GM23338 (cell line): ENCODE data around the gene STMN3. TPM values are rescaled to one million over a fixed set of nuclear protein-coding genes. Genes with fewer than 3 reads are reported as not detected.

Source experiments
- ATAC-seq: fragments of 200-7000 bp; cut with Tn5 transposase; 3 replicates; pipeline ENCODE4 v1.9.1; 2020
- DNase-seq: peaks from one replicate; pipeline ENCODE4 v3.0.0-alpha.2; 2015; ENCODE audit warnings: low spot score
- H2AFZ ChIP-seq: fragments of 200-600 bp; sonication (generic); 2 replicates; pipeline ENCODE4 v1.8.0; 2016; ENCODE audit warnings: antibody characterized with exemption, mild to moderate bottlenecking, moderate library complexity
- H3F3A ChIP-seq: fragments of 200-600 bp; sonication (generic); replicated peaks from 2 replicates; pipeline ENCODE4 v1.8.0; 2017; ENCODE audit warnings: antibody characterized with exemption, mixed run types, low read depth
- H3K27ac ChIP-seq: fragments of 200-600 bp; sonication (generic); 2 replicates; pipeline ENCODE4 v1.6.1; 2016; ENCODE audit warnings: low read depth
- H3K27me3 ChIP-seq: fragments of 200-600 bp; sonication (generic); 2 replicates; pipeline ENCODE4 v1.8.0; 2016; ENCODE audit warnings: mild to moderate bottlenecking, mixed run types, moderate library complexity; ENCODE audit not compliant: insufficient read depth
- H3K36me3 ChIP-seq: fragments of 200-600 bp; sonication (generic); 2 replicates; pipeline ENCODE4 v1.8.0; 2016; ENCODE audit warnings: mild to moderate bottlenecking; ENCODE audit not compliant: insufficient read depth
- H3K4me1 ChIP-seq: fragments of 200-600 bp; sonication (generic); 2 replicates; pipeline ENCODE4 v1.8.0; 2016; ENCODE audit warnings: mild to moderate bottlenecking, moderate library complexity; ENCODE audit not compliant: insufficient read depth
- H3K4me2 ChIP-seq: fragments of 200-600 bp; sonication (generic); 2 replicates; pipeline ENCODE4 v1.7.1; 2017; ENCODE audit warnings: mixed run types
- H3K4me3 ChIP-seq: fragments of 200-600 bp; sonication (generic); 2 replicates; pipeline ENCODE4 v1.6.1; 2016; ENCODE audit warnings: mixed run types
- H3K79me2 ChIP-seq: fragments of 200-600 bp; sonication (generic); replicated peaks from 2 replicates; pipeline ENCODE4 v1.8.0; 2017; ENCODE audit warnings: mild to moderate bottlenecking; ENCODE audit not compliant: insufficient read depth
- H3K9me2 ChIP-seq: fragments of 200-600 bp; sonication (generic); 2 replicates; pipeline ENCODE4 v1.8.0; 2017; ENCODE audit not compliant: insufficient read depth
- H4K20me1 ChIP-seq: fragments of 200-600 bp; sonication (generic); replicated peaks from 2 replicates; pipeline ENCODE4 v1.8.0; 2017; ENCODE audit warnings: mild to moderate bottlenecking; ENCODE audit not compliant: insufficient read depth
- H3K27ac Mint-ChIP-seq: 2 replicates; pipeline ENCODE4 v1.8.0; 2020; ENCODE audit warnings: inconsistent platforms, mild to moderate bottlenecking, moderate library complexity, mixed read lengths
- H3K27me3 Mint-ChIP-seq: 3 replicates; pipeline ENCODE4 v1.8.0; 2022; ENCODE audit warnings: low read depth, mild to moderate bottlenecking, moderate library complexity, mixed read lengths, inconsistent platforms; ENCODE audit not compliant: insufficient read depth, poor library complexity
- H3K36me3 Mint-ChIP-seq: 3 replicates; pipeline ENCODE4 v1.8.0; 2021; ENCODE audit warnings: low read depth, mild to moderate bottlenecking, inconsistent platforms, moderate library complexity, mixed read lengths
- H3K4me1 Mint-ChIP-seq: 3 replicates; pipeline ENCODE4 v1.8.0; 2020; ENCODE audit warnings: mild to moderate bottlenecking, inconsistent platforms, mixed read lengths
- H3K4me3 Mint-ChIP-seq: 3 replicates; pipeline ENCODE4 v1.8.0; 2021; ENCODE audit warnings: moderate library complexity, mild to moderate bottlenecking, inconsistent platforms, mixed read lengths
- H3K9me3 Mint-ChIP-seq: 3 replicates; pipeline ENCODE4 v1.8.0; 2020; ENCODE audit warnings: moderate library complexity, mild to moderate bottlenecking, inconsistent platforms, mixed read lengths
- CREB1 ChIP-seq: fragments of 250-450 bp; sonication (Bioruptor Pico); IDR thresholded peaks from 2 replicates; pipeline ENCODE4 v1.5.0; 2020; ENCODE audit warnings: low read depth, mild to moderate bottlenecking, moderate library complexity
- CTCF ChIP-seq, 2 experiments: fragments of 200-600 bp in 1 of 2; sonication (generic) in 1 of 2; conservative IDR thresholded peaks; 2 replicates each; pipeline versions ENCODE4 v1.5.1 to v1.6.1; 2016 to 2017; ENCODE audit warnings: antibody characterized with exemption in 2 of 2, low read depth in 2 of 2, mild to moderate bottlenecking in 2 of 2, moderate library complexity in 1 of 2
- ETS1 ChIP-seq: IDR thresholded peaks from 2 replicates; pipeline ENCODE4 v1.6.1; 2016; ENCODE audit warnings: antibody characterized with exemption
- EZH2 ChIP-seq: fragments of 200-600 bp; sonication (generic); IDR thresholded peaks from one replicate; pipeline ENCODE4 v1.8.0; 2017; ENCODE audit warnings: antibody characterized with exemption, mild to moderate bottlenecking, low read depth; ENCODE audit not compliant: unreplicated experiment
- EZH2phosphoT487 ChIP-seq: fragments of 200-600 bp; sonication (generic); IDR thresholded peaks from one replicate; pipeline ENCODE4 v1.8.1; 2018; ENCODE audit warnings: antibody characterized with exemption; ENCODE audit not compliant: unreplicated experiment
- JUNB ChIP-seq: IDR thresholded peaks from one replicate; pipeline ENCODE4 v1.6.1; 2016; ENCODE audit warnings: antibody characterized with exemption; ENCODE audit not compliant: unreplicated experiment
- NANOG ChIP-seq: IDR thresholded peaks from 2 replicates; pipeline ENCODE4 v1.6.1; 2016; ENCODE audit warnings: antibody characterized with exemption, borderline replicate concordance
- POLR2AphosphoS5 ChIP-seq: IDR thresholded peaks from 2 replicates; pipeline ENCODE4 v1.6.1; 2016; ENCODE audit warnings: antibody characterized with exemption, low read depth
- REST ChIP-seq: IDR thresholded peaks from one replicate; pipeline ENCODE4 v1.6.1; 2018; ENCODE audit warnings: antibody characterized with exemption; ENCODE audit not compliant: unreplicated experiment
- STAT1 ChIP-seq: IDR thresholded peaks from one replicate; pipeline ENCODE4 v1.6.1; 2016; ENCODE audit warnings: antibody characterized with exemption; ENCODE audit not compliant: unreplicated experiment
- ZNF114 ChIP-seq: fragments of 250-450 bp; sonication (Bioruptor Pico); IDR thresholded peaks from 2 replicates; pipeline ENCODE4 v1.5.0; 2020; ENCODE audit warnings: mild to moderate bottlenecking, moderate library complexity
- ZNF331 ChIP-seq: fragments of 250-450 bp; sonication (Bioruptor Pico); IDR thresholded peaks from 2 replicates; pipeline ENCODE4 v1.5.0; 2020; ENCODE audit warnings: low read depth, mild to moderate bottlenecking, moderate library complexity
- ZNF462 ChIP-seq: fragments of 250-450 bp; sonication (Bioruptor Pico); IDR thresholded peaks from 2 replicates; pipeline ENCODE4 v1.5.0; 2020; ENCODE audit warnings: mild to moderate bottlenecking, moderate library complexity
- polyA plus RNA-seq: library from polyadenylated mRNA; unstranded; fragments of >200 nt; fragmentation: Nextera tagmentation; extraction: Ambion mirVana; gene quantifications from 2 replicates; pipeline ENCODE4 v1.2.1, GENCODE V29; 2016
- total RNA-seq: library from RNA; depleted of rRNA; stranded (reverse); fragments of >200 nt; shearing (Covaris generic); gene quantifications from 2 replicates; pipeline ENCODE4 v1.2.3, GENCODE V29; 2014

The STMN3 gene
- total and polyA plus RNA-seq, 2 experiments from 2014 or later: 28.6 to 61.3 TPM

GRCh38 chr20:63591147-63591533 lies 62.1 kb downstream of the STMN3 start:
- Histone ChIP-seq H3K79me2 (no peaks in the 10 kb centered on the region), H3K9me2 (no peaks in the 10 kb centered on the region), H3K4me1 (no peaks in the 10 kb centered on the region), H3K27me3 (no peaks in the 10 kb centered on the region), H3F3A (0 out of 2 replicates have a peak, but pooled peaks cover 2% of the 10 kb centered on the region), H3K27ac (no peak overlapping the region), H3K4me3 (no peak overlapping the region), H3K4me2 (no peak overlapping the region), H3K36me3 (no peaks in the 10 kb centered on the region), H4K20me1 (no peaks in the 10 kb centered on the region), H2AFZ (no peak overlapping the region)
- DNase-seq: no peak
- Mint-ChIP-seq H3K36me3 (peaks cover 18% of the 10 kb centered on the region), H3K27me3 (peaks cover 3% of the 10 kb centered on the region), H3K9me3 (no peaks in the 10 kb centered on the region), H3K4me1 (no peaks in the 10 kb centered on the region), H3K4me3 (no peak overlapping the region), H3K27ac (no peak overlapping the region; the same call in 1 of the 2 replicates)
- ATAC-seq: no peak
- TF ChIP-seq ZNF114 (CRISPR knock-in tag): no peak
- TF ChIP-seq EZH2phosphoT487: no peak
- no peak for TF ChIP-seq NANOG
- no peak for TF ChIP-seq ZNF331
- no peak for TF ChIP-seq ETS1
- TF ChIP-seq EZH2: no peak
- TF ChIP-seq ZNF462: no peak
- no peak for TF ChIP-seq STAT1
- TF ChIP-seq CREB1 (CRISPR knock-in tag): no peak
- no peak for TF ChIP-seq REST
- no peak for TF ChIP-seq POLR2AphosphoS5
- no peak for TF ChIP-seq JUNB
- no peak for TF ChIP-seq CTCF (conservative IDR thresholded peaks at IDR 0.05; ENCODE audit: low read depth in 2 of 2)
